Thyroid gland (tissue), 4 donors: Measurements from ENCODE around the gene DMD.

Source experiments
- POLR2A ChIP-seq, 2 donors: fragments of 450-650 bp; IDR thresholded peaks; one replicate each; pipeline ENCODE4 v1.6.1; 2017; ENCODE audit warnings: antibody characterized with exemption in 2 of 2, mild to moderate bottlenecking in 2 of 2, moderate library complexity in 1 of 2
- TF ChIP-seq, protein P1 (sequence below), 6 experiments: fragments of 200-600 bp in 3 of 6; fragments of 450-650 bp in 3 of 6; sonication (generic) in 3 of 6; IDR thresholded peaks; one replicate each; pipeline ENCODE4 v1.5.1; 2016 to 2019; ENCODE audit warnings: antibody characterized with exemption in 6 of 6, mild to moderate bottlenecking in 2 of 6, inconsistent platforms in 1 of 6, moderate library complexity in 1 of 6

DNA sequence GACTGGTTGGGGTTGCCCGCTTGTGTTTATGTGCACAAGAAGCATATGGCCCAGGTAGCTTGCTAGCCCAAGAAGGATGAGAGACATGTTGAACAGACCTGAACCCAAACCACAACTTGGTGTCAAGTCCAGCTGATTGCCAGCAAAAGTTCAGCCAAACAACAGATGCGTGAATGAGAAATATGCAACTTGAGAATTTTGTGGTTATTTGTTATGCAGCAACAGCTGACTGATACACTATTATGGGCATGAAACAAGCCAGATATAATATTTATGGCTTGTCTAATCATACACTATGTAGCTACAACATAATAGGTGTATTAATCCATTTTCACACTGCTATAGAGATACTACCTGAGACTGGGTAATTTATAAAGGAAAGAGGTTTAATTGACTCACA is 2073.2 kb downstream of the DMD start:
- TF ChIP-seq, protein P1, sequence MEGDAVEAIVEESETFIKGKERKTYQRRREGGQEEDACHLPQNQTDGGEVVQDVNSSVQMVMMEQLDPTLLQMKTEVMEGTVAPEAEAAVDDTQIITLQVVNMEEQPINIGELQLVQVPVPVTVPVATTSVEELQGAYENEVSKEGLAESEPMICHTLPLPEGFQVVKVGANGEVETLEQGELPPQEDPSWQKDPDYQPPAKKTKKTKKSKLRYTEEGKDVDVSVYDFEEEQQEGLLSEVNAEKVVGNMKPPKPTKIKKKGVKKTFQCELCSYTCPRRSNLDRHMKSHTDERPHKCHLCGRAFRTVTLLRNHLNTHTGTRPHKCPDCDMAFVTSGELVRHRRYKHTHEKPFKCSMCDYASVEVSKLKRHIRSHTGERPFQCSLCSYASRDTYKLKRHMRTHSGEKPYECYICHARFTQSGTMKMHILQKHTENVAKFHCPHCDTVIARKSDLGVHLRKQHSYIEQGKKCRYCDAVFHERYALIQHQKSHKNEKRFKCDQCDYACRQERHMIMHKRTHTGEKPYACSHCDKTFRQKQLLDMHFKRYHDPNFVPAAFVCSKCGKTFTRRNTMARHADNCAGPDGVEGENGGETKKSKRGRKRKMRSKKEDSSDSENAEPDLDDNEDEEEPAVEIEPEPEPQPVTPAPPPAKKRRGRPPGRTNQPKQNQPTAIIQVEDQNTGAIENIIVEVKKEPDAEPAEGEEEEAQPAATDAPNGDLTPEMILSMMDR (IDR thresholded peaks at IDR 0.05) = no peak
- no peak for TF ChIP-seq POLR2A (IDR thresholded peaks at IDR 0.05)
